Smooth muscle cell (in vitro differentiated cells): ENCODE results near the gene SCYL3. TPM values are rescaled to one million over a fixed set of nuclear protein-coding genes. Genes with fewer than 3 reads are reported as not detected.

Source experiments
- DNase-seq: peaks from one replicate; lab custom pipeline; 2025; ENCODE audit not compliant: unreplicated experiment; lab: John Stamatoyannopoulos, UW
- H2AFZ ChIP-seq: fragments of 200-600 bp; sonication (generic); 2 replicates; pipeline ENCODE4 v1.6.0; 2016; ENCODE audit warnings: antibody characterized with exemption, low read depth, mild to moderate bottlenecking
- H3F3A ChIP-seq: fragments of 200-600 bp; sonication (generic); 2 replicates; pipeline ENCODE4 v1.6.0; 2017; ENCODE audit warnings: antibody characterized with exemption, low read depth
- H3K27ac ChIP-seq: fragments of 200-600 bp; sonication (generic); 2 replicates; pipeline ENCODE4 v1.5.1; 2016; ENCODE audit warnings: low read depth, mild to moderate bottlenecking
- H3K27me3 ChIP-seq: fragments of 200-600 bp; sonication (generic); 2 replicates; pipeline ENCODE4 v1.6.1; 2016; ENCODE audit warnings: low read depth, mild to moderate bottlenecking
- H3K36me3 ChIP-seq: fragments of 200-600 bp; sonication (generic); 2 replicates; pipeline ENCODE4 v1.5.1; 2016; ENCODE audit warnings: low read depth
- H3K4me1 ChIP-seq: fragments of 200-600 bp; sonication (generic); 2 replicates; pipeline ENCODE4 v1.5.1; 2016; ENCODE audit warnings: low read depth
- H3K4me2 ChIP-seq: fragments of 200-600 bp; sonication (generic); 2 replicates; pipeline ENCODE4 v1.6.0; 2016; ENCODE audit warnings: mild to moderate bottlenecking
- H3K4me3 ChIP-seq: fragments of 200-600 bp; sonication (generic); 2 replicates; pipeline ENCODE4 v1.5.1; 2016; ENCODE audit warnings: mild to moderate bottlenecking
- H3K79me2 ChIP-seq: fragments of 200-600 bp; sonication (generic); 2 replicates; pipeline ENCODE4 v1.6.0; 2016; ENCODE audit warnings: low read depth, mild to moderate bottlenecking
- H3K9ac ChIP-seq: fragments of 200-600 bp; sonication (generic); 2 replicates; pipeline ENCODE4 v1.6.0; 2016; ENCODE audit warnings: low read depth
- H3K9me3 ChIP-seq: fragments of 200-600 bp; sonication (generic); replicated peaks from 2 replicates; pipeline ENCODE4 v1.5.1; 2016; ENCODE audit warnings: low read depth
- H4K20me1 ChIP-seq: fragments of 200-600 bp; sonication (generic); 2 replicates; pipeline ENCODE4 v1.6.0; 2016; ENCODE audit warnings: low read depth
- CTCF ChIP-seq: fragments of 200-600 bp; sonication (generic); IDR thresholded peaks from 2 replicates; pipeline ENCODE4 v1.5.1; 2017; ENCODE audit warnings: borderline replicate concordance, mild to moderate bottlenecking, antibody characterized with exemption; ENCODE audit not compliant: insufficient read depth, poor library complexity, severe bottlenecking
- WGBS: methylation state at CpG from one replicate; pipeline ENCODE4 v1.1.7; 2016; ENCODE audit warnings: low lambda C conversion rate; 5-methylcytosine and 5-hydroxymethylcytosine counted together
- polyA plus RNA-seq: library from polyadenylated mRNA; unstranded; fragments of >200 nt; fragmentation: Nextera tagmentation; extraction: Ambion mirVana; gene quantifications from 2 replicates; pipeline ENCODE4 v1.2.1, GENCODE V29; 2016
- total RNA-seq: library from RNA; depleted of rRNA; stranded (reverse); fragments of >200 nt; gene quantifications from 2 replicates; pipeline ENCODE4 v1.2.3, GENCODE V29; 2014

Gene SCYL3
- total and polyA plus RNA-seq, 2 experiments from 2014 or later = 4.0 to 10.3 TPM

- Histone ChIP-seq H3K4me3 (no peak overlapping the region), H3K4me1 (no peaks in the 10 kb centered on the region), H3K79me2 (no peaks in the 10 kb centered on the region), H3K4me2 (no peak overlapping the region), H3K36me3 (peaks cover 11% of the 10 kb centered on the region), H3K27me3 (no peaks in the 10 kb centered on the region), H3K9me3 (no peaks in the 10 kb centered on the region), H4K20me1 (no peaks in the 10 kb centered on the region), H3F3A (no peaks in the 10 kb centered on the region), H3K9ac (no peak overlapping the region), H2AFZ (no peak overlapping the region), H3K27ac (no peak overlapping the region)
- WGBS = 41% methylated on average over 4 of the region's 4 CpGs
- TF ChIP-seq CTCF = no peak
- no peak for DNase-seq
Observed at GRCh38 chr1:169833179-169833901, 60.4 kb downstream of the SCYL3 start.

- H3K79me2 ChIP-seq = no peaks in the 10 kb centered on the region
- H3K36me3 ChIP-seq = peaks cover 11% of the 10 kb centered on the region
- 100% methylated on average over 1 of the region's 1 CpG for WGBS
- no peaks in the 10 kb centered on the region for H3K9me3 ChIP-seq
- no peak overlapping the region for H3K9ac ChIP-seq
- no peaks in the 10 kb centered on the region for H3K4me1 ChIP-seq
- no peak overlapping the region for H3K27ac ChIP-seq
- DNase-seq = no peak
- H3K4me2 ChIP-seq = no peak overlapping the region
- no peaks in the 10 kb centered on the region for H4K20me1 ChIP-seq
- no peaks in the 10 kb centered on the region for H3K27me3 ChIP-seq
- H3K4me3 ChIP-seq = no peak overlapping the region
- no peaks in the 10 kb centered on the region for H3F3A ChIP-seq
- H2AFZ ChIP-seq = no peak overlapping the region
- no peak for TF ChIP-seq CTCF
Observed at GRCh38 chr1:169829671-169830070, 64.0 kb downstream of the SCYL3 start.

GRCh38 chr1:169824153-169824552, 69.5 kb downstream of the SCYL3 start:
- no peak for DNase-seq
- H3F3A ChIP-seq = no peaks in the 10 kb centered on the region
- H3K4me2 ChIP-seq = no peak overlapping the region
- H3K9me3 ChIP-seq = no peaks in the 10 kb centered on the region
- H3K4me3 ChIP-seq = no peak overlapping the region
- no peak overlapping the region for H3K9ac ChIP-seq
- H3K27me3 ChIP-seq = no peaks in the 10 kb centered on the region
- H2AFZ ChIP-seq = no peak overlapping the region
- no peaks in the 10 kb centered on the region for H3K79me2 ChIP-seq
- no peaks in the 10 kb centered on the region for H4K20me1 ChIP-seq
- TF ChIP-seq CTCF = no peak
- H3K4me1 ChIP-seq = no peaks in the 10 kb centered on the region
- peaks cover 2% of the 10 kb centered on the region for H3K36me3 ChIP-seq
- WGBS = 97% methylated on average over 3 of the region's 3 CpGs
- no peak overlapping the region for H3K27ac ChIP-seq

- H3K9me3 ChIP-seq = no peaks in the 10 kb centered on the region
- no peaks in the 10 kb centered on the region for H3K79me2 ChIP-seq
- H4K20me1 ChIP-seq = no peaks in the 10 kb centered on the region
- no peak overlapping the region for H3K4me2 ChIP-seq
- no peak overlapping the region for H3K27ac ChIP-seq
- H3K27me3 ChIP-seq = no peaks in the 10 kb centered on the region
- WGBS = 99% methylated on average over 7 of the region's 7 CpGs
- H3K4me3 ChIP-seq = no peak overlapping the region
- H3K9ac ChIP-seq = no peak overlapping the region
- H2AFZ ChIP-seq = no peak overlapping the region
- H3K36me3 ChIP-seq = peaks cover 2% of the 10 kb centered on the region
- no peak for DNase-seq
- no peak for TF ChIP-seq CTCF
- no peaks in the 10 kb centered on the region for H3K4me1 ChIP-seq
- H3F3A ChIP-seq = no peaks in the 10 kb centered on the region
Observed at GRCh38 chr1:169821500-169821899, 72.2 kb downstream of the SCYL3 start.
